Mucosa of gallbladder (tissue), 1 donor: ENCODE measurements around the gene DMAC2L. TPM values are rescaled to one million over a fixed set of nuclear protein-coding genes. Genes with fewer than 3 reads are reported as not detected.

Experiments used
- total RNA-seq: library from RNA; stranded (reverse); gene quantifications from one replicate; pipeline ENCODE4 v1.2.1, GENCODE V29; 2021
- donor health status: DM: no; HTN: no; CAD: no.

DMAC2L gene
- total RNA-seq, 1 donor from 2014 or later = 15.9 TPM

Other genes with a start within 250 kb of the DMAC2L start
- gene VCPKMT, start 195.8 kb upstream of the DMAC2L start, total RNA-seq = 6.3 TPM
- gene SOS2, start 80.7 kb upstream of the DMAC2L start, total RNA-seq = 26.5 TPM
- 7.7 TPM for gene L2HGDH, start 95 bp upstream of the DMAC2L start, total RNA-seq
- 9.4 TPM for gene CDKL1, start 84.6 kb downstream of the DMAC2L start, total RNA-seq
- 50.9 TPM for gene MAP4K5, start 220.2 kb downstream of the DMAC2L start, total RNA-seq
- gene ATL1, start 247.8 kb downstream of the DMAC2L start, total RNA-seq = 7.2 TPM